Epithelial cell of esophagus (primary cell): ENCODE data around the gene ST6GALNAC2.
"Not testable (repeated sequence)": the region's sequence is repeated elsewhere in the genome, so short reads cannot be mapped to it uniquely, and the experiment has no call there.

Experiments
- DNase-seq: peaks from one replicate; pipeline ENCODE4 v3.0.0; 2010; ENCODE audit warnings: low read depth
- H3K4me3 ChIP-seq: 2 replicates; pipeline ENCODE4 v1.5.1; 2011; ENCODE audit warnings: mild to moderate bottlenecking, low read length, control low read depth
- CTCF ChIP-seq: IDR thresholded peaks from 2 replicates; pipeline ENCODE4 v1.5.1; 2011; ENCODE audit warnings: low read depth, mild to moderate bottlenecking, low read length, control low read depth, inconsistent platforms; ENCODE audit not compliant: insufficient read depth; ENCODE audit errors: missing control alignments

Gene ST6GALNAC2

GRCh38 chr17:76612977-76613851 is 27.6 kb upstream of the ST6GALNAC2 start:
- TF ChIP-seq CTCF, result peak; percentile 42
- no peak overlapping the region for H3K4me3 ChIP-seq
- DNase-seq, result peak; percentile 80

- DNase-seq, result no peak
- no peak overlapping the region for H3K4me3 ChIP-seq
- no peak for TF ChIP-seq CTCF
These were observed 26.8 kb upstream of the ST6GALNAC2 start for GRCh38 chr17:76612465-76612864.

GRCh38 chr17:76611758-76612157 is 26.1 kb upstream of the ST6GALNAC2 start:
- TF ChIP-seq CTCF, result no peak
- no peak for DNase-seq
- no peak overlapping the region for H3K4me3 ChIP-seq

DNA sequence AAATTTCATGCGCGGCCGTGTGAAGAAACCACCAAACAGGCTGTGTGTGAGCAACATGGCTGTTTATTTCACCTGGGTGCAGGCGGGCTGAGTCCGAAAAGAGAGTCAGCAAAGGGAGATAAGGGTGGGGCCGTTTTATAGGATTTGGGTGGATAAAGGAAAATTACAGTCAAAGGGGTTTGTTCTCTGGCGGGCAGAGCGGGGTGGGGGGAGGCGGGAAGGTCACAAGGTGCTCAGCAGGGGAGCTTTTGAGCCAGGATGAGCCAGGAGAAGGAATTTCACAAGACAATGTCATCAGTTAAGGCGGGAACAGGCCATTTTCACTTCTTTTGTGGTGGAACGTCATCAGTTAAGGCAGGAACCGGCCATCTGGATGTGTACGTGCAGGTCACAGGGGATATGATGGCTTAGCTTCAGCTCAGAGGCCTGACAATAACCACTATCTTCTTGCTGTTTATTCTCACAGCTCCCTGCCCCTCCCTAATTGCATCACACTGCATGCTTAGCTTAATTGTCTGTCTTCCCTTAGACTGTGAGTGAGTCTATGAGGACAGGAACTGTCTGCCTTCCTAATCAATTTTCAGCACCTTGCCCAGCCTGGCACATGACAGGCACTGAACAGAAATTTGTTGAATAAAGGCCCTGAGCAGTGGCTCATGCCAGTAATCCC is 25.6 kb upstream of the ST6GALNAC2 start:
- peak; percentile 73 for DNase-seq
- not testable (repeated sequence) for H3K4me3 ChIP-seq

DNA sequence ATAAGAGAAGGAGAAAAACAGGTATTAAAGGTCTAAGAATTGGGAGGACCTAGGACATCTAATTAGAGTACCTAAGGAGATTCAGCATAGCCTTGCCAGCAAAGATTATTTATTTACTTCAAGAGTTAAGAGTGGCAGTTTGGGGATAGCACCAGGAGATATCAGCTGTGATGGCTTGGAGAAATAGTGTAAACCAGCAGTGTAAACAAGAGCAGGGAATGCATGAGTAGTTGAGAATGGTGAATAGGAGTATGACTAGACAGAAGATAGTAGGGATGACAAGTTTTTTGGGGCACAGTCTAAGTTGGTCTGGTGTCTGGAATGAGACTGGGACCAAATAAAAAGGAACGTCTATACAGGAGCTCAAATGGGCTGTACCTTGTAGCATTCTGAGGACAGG is 21.0 kb upstream of the ST6GALNAC2 start:
- DNase-seq, result not testable (repeated sequence)

GRCh38 chr17:76601065-76601464 is 15.4 kb upstream of the ST6GALNAC2 start:
- DNase-seq, result no peak
- no peak overlapping the region for H3K4me3 ChIP-seq
- no peak for TF ChIP-seq CTCF

More for the DNA sequence above, 21.0 kb upstream of the ST6GALNAC2 start:
- H3K4me3 ChIP-seq, result not testable (repeated sequence)

- DNase-seq, result peak; percentile 92
- TF ChIP-seq CTCF, result no peak
- H3K4me3 ChIP-seq, result no peak overlapping the region
These were observed 14.2 kb upstream of the ST6GALNAC2 start for GRCh38 chr17:76599694-76600460.
